Retina (tissue), 1 donor: ENCODE data around the gene CXXC5.

ENCODE experiments used
- DNase-seq: peaks from one replicate; pipeline ENCODE4 v3.0.0-alpha.2; 2016

CXXC5 gene

DNA sequence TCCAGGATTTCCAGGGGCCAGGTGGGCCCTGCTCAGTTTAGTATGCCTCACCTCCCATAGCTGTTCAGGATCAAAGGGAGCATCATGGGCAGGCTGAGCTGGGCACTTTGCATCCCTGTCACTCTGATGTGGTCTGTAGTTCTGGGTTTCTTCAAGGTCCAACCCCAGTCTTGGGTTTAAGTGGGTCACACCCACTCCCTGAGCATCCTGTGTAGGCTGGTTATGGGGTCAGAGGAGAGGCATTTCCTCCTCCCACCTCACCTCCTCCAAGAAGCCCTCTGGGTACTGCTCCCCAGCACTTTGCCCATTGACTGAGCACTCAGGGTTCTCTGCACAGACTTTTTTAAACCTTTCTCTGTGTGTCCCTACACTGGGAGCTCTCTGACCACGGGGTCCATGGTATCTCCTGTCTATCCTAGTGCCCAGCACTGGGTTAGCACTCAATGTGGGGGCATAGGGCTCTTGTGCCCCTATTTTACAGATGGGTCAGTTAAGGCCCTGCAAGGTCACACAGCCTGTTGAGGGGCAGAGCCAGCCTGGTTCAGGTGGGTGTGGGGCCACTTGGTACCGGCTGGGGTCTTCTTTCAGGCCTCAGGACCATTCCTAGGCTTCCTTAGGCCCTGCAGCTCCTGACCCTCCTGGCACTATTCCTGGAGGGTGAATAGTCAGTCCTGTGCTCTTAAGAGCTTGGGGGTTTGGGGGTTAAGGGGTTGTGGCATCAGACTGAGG lies 19.0 kb downstream of the CXXC5 start:
- no peak for DNase-seq

DNA sequence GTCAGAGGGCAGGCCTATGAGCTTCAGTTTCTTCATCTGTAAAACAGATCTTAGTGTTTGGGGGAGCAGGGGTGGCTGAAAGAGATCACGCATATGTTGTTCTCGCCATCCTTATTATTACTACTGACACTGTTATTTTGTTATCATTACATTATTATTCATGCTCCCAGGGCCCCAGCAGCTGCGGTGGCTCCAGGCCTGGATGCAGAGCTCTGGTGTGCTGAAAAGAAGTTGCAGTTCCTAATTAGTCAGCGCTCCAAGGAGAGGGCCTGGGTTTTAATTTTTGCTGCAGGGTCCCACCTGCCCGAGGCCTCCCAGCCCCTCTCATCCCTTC lies 19.5 kb downstream of the CXXC5 start:
- DNase-seq = no peak

- DNase-seq = peak; percentile 84
These were observed 20.1 kb downstream of the CXXC5 start for GRCh38 chr5:139668064-139668880.

- no peak for DNase-seq
These were observed 20.9 kb downstream of the CXXC5 start for GRCh38 chr5:139668924-139669661.

DNA sequence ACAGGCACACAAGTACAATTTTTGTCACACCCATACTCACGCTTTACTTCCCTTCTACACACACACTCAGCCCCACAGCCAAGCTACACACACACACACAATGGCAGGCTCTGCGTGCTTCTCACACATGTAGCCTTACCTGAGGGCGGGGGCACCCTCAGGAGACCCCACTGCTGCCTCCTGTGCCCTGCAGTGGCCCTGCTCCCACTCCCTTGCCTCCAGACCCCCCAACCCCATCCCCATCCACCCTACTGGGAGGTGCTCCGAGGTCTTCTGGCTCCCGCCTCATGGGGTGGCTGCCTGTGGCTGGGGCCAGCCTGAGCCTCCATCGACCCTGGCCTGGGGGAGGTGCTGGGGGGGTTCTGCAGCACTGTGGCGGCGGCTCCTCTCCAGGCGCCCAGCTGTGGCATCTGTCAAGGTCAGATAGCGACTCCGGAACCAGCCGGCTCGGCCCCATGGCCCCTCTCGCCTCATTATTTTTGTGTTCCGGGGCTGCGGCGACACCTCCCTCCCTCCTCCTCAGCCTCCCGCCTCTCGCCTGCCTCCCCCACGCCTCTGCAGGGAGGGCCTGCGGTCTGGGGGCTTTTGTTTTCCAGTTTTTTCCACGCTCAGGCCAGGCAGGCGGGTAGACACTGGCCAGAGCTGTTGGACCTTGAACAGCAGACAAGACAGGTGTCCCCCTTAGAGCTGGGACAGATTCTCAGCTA lies 21.7 kb downstream of the CXXC5 start:
- DNase-seq = peak; percentile 89

DNA sequence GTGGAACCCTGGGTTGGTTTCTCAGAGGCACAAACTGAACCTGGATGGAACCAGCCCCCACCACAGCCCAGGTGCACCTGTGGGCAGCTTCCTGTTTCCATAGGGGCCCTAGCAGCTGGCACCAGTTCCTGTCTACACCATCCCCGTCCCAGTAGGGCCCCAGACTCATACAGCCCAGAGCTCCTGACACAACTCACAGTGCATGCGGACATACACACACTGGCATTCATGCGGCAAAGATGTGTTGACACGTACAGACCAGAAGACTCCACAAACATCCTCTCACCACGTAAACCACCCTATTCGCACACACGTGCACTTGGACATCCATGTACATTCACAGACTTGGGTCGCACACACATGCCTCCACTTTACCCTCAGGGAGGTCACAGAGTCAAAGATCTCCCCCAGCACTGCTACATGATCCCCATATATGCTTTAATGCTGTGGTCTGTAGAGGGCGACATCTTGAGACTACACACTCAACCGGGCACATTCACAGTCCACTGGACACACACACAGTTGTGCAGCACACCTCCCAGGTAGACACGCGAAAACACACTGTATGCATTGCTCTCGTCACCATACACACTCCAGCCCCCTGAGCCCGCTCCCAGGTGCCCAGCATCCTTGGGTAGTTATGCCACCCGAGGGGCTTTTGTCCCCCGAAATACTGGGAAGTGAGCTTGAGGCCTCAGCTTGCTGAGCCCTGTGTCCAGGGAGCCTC lies 22.4 kb downstream of the CXXC5 start:
- DNase-seq = peak; percentile 80

- no peak for DNase-seq
These were observed 23.1 kb downstream of the CXXC5 start for GRCh38 chr5:139671096-139671841.

DNA sequence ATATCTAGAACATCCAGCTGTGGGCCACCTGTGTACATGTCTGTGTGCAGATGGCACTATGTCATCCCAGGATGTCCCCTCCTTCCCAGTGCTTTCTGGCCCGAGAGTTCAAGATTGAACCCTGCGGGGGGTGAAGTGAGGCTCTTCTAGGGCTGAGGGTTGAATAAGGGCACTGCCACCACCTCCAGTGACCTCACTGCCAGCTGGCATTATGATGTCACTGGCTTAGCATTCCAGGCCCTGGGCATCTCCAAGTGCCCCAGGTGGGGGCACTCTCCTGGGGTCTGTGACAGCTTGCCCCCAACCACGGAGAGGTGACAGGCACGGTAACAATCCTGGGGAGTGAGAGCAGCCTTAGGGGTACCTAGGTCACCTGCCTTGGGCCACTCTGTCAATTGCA lies 27.1 kb downstream of the CXXC5 start:
- DNase-seq = no peak

DNA sequence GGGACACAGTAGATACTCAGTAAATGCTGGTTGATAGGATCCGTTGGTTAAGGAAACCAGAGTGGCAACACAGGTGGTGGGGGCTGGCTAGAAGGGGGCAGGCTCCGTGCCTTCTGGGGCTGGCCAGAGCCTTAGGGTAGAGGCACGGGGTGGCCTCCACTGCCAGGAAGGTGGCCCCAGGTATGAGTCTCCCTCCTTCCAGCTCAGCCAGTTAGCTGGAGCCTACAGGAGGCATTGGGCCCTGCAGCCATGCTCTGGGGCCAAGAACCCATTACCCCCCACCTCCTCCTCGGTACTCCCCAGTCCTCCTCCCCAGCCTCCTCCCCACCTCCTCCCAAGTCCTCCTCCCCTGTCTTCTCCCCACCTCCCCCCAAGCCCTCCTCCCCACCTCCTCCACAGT lies 27.7 kb downstream of the CXXC5 start:
- no peak for DNase-seq

- DNase-seq = no peak
These were observed 28.3 kb downstream of the CXXC5 start for GRCh38 chr5:139676406-139676805.

DNA sequence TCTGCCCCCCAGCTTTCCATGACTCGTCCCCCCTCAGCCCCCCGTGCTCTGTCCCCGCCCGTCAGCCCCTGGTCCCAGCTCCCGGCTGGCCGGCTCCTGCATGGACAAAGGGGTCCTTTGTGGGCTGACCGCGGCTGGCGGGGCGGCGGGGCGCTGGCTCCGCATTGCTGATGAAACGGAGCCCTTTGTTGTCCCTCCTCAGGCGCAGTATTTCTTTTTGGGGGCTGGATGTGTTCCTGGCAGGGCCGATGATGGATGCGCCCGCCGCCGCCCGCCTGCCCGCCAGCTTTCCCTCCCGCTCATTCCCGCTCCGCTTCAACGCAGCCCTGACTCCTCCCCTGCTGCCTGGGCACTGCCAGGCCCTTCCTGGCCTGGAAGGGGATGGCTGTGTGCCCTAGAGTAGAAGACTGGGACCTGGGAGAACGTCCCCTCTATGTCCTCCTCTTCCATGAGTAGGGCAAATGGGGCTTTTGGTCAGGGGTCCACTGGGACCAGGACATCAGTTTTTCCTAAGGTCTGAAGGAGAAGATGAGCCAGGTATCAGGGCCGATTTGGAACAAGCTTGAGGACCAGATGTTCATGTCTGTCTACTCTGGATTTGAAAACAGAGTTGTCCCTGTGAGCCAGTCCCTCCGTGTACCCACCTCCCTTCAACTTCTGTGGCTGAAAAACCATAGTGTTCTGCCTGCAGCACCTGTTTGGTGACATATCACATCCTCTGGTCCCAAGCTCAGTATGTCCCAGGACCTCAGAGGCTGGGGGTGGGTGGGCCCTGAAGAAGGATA lies 29.0 kb downstream of the CXXC5 start:
- peak; percentile 81 for DNase-seq

DNA sequence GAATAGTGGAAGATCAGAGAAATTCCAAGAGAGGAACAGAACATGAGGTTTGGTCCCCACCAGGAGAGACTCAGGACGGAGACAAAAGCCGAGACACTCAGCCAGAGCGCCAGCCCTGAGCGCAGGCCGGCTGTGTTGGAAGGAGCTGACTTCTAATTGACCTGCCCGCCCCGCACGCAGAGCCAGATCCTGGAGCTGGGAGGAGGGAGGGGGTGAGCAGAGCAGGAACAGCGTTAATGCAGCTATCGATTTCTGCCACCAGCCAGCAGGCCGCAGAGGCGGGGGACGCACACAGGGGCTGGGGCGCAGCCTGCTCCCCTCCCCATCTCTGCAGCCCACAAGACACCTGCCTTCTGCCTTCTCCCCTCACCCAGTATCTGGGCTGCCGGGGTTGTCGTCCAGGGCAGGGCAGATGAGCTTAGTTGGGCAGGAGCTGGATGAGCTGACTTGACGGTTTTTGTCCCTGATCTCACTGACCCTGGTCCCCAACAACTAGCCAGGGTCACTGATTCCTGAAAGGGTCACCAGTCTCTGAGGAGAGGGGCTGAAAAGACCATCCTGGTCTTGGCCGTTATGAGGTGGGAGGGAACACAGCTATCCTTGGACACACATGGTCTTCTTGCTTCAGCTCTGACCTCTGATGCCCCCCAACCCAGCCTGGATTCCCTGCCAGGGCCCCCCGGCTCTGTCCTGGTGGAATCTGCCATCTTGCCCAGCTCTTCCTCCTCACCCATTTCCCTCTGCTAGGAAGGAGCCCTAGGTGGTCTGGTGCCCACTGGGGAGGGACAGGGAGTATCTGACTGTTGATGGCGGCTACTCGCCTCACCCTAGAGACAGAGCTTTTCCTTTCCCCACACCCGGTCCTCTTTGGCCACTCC lies 29.8 kb downstream of the CXXC5 start:
- DNase-seq = peak; percentile 88

GRCh38 chr5:139678751-139679750 lies 30.9 kb downstream of the CXXC5 start:
- DNase-seq = no peak

DNA sequence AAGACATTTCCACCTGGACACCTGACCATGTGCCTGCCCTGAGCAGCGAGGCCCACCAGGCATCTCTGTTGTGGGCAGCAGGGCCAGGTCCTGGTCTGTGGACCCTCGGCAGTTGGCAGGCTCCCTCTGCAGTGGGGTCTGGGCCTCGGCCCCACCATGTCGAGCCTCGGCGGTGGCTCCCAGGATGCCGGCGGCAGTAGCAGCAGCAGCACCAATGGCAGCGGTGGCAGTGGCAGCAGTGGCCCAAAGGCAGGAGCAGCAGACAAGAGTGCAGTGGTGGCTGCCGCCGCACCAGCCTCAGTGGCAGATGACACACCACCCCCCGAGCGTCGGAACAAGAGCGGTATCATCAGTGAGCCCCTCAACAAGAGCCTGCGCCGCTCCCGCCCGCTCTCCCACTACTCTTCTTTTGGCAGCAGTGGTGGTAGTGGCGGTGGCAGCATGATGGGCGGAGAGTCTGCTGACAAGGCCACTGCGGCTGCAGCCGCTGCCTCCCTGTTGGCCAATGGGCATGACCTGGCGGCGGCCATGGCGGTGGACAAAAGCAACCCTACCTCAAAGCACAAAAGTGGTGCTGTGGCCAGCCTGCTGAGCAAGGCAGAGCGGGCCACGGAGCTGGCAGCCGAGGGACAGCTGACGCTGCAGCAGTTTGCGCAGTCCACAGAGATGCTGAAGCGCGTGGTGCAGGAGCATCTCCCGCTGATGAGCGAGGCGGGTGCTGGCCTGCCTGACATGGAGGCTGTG lies 32.4 kb downstream of the CXXC5 start:
- no peak for DNase-seq

DNA sequence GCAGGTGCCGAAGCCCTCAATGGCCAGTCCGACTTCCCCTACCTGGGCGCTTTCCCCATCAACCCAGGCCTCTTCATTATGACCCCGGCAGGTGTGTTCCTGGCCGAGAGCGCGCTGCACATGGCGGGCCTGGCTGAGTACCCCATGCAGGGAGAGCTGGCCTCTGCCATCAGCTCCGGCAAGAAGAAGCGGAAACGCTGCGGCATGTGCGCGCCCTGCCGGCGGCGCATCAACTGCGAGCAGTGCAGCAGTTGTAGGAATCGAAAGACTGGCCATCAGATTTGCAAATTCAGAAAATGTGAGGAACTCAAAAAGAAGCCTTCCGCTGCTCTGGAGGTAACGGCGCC lies 32.9 kb downstream of the CXXC5 start:
- no peak for DNase-seq

GRCh38 chr5:139681466-139681865 lies 33.3 kb downstream of the CXXC5 start:
- no peak for DNase-seq

GRCh38 chr5:139682016-139682975 lies 34.1 kb downstream of the CXXC5 start:
- no peak for DNase-seq
